CD4-positive, alpha-beta T cell treated with Interferon alpha-2 for 1 hour (primary cell): ENCODE data around the gene LONP1.
A peak's percentile ranks its signal among the peaks of the same experiment; 100 is the strongest.
"Not testable (repeated sequence)": the region's sequence is repeated elsewhere in the genome, so short reads cannot be mapped to it uniquely, and the experiment has no call there.

Experiments used
- DNase-seq, 2 donors: peaks; one replicate each; pipeline ENCODE4 v3.0.0-alpha.2; 2020 to 2022

The LONP1 gene

GRCh38 chr19:5719961-5720790 lies at the start of gene LONP1, which contains the start of gene CATSPERD:
Gene LONP1, minus strand, starts transcription at chr19:5720146. Its CDS starts 14 bp downstream, at chr19:5720132.
Gene CATSPERD, plus strand, starts transcription at chr19:5720637. Its CDS starts 101 bp downstream, at chr19:5720738.
- peak; percentile 98 for DNase-seq

GRCh38 chr19:5767949-5768348 lies 48.0 kb upstream of the LONP1 start:
- DNase-seq = no peak

- DNase-seq = no peak
These were observed 45.3 kb upstream of the LONP1 start for GRCh38 chr19:5765220-5765619.

GRCh38 chr19:5762608-5763217 lies 42.8 kb upstream of the LONP1 start:
- DNase-seq = no peak

GRCh38 chr19:5753743-5754142 lies 33.8 kb upstream of the LONP1 start:
- DNase-seq = no peak

- DNase-seq = no peak
These were observed 31.8 kb upstream of the LONP1 start for GRCh38 chr19:5751709-5752108.

GRCh38 chr19:5749505-5749904 lies 29.6 kb upstream of the LONP1 start:
- DNase-seq = no peak

- not testable (repeated sequence) for DNase-seq
These were observed 29.0 kb upstream of the LONP1 start for GRCh38 chr19:5748920-5749319.

- DNase-seq = not testable (repeated sequence)
These were observed 25.1 kb upstream of the LONP1 start for GRCh38 chr19:5744999-5745398.

GRCh38 chr19:5743630-5744029 lies 23.7 kb upstream of the LONP1 start:
- DNase-seq = no peak

GRCh38 chr19:5742051-5742450 lies 22.1 kb upstream of the LONP1 start:
- no peak for DNase-seq

GRCh38 chr19:5738423-5738822 lies 18.5 kb upstream of the LONP1 start:
- DNase-seq = no peak

GRCh38 chr19:5733172-5733571 lies 13.2 kb upstream of the LONP1 start:
- not testable (repeated sequence) for DNase-seq

GRCh38 chr19:5727453-5728050 lies 7.6 kb upstream of the LONP1 start:
- no peak for DNase-seq

GRCh38 chr19:5719274-5719960 lies 529 bp downstream of the LONP1 start:
- DNase-seq = peak in 1 of 2 donors; percentile 36

GRCh38 chr19:5718579-5719273 lies 1.2 kb downstream of the LONP1 start:
- no peak for DNase-seq

GRCh38 chr19:5718037-5718578 lies 1.8 kb downstream of the LONP1 start:
- DNase-seq = no peak

GRCh38 chr19:5717215-5717935 lies 2.6 kb downstream of the LONP1 start:
- DNase-seq = no peak

- DNase-seq = no peak
These were observed 5.1 kb downstream of the LONP1 start for GRCh38 chr19:5714816-5715215.

GRCh38 chr19:5713228-5713627 lies 6.7 kb downstream of the LONP1 start:
- no peak for DNase-seq

GRCh38 chr19:5711713-5712161 lies 8.2 kb downstream of the LONP1 start:
- no peak for DNase-seq
